ENCODE results near the gene TMEM87A.

DNA sequence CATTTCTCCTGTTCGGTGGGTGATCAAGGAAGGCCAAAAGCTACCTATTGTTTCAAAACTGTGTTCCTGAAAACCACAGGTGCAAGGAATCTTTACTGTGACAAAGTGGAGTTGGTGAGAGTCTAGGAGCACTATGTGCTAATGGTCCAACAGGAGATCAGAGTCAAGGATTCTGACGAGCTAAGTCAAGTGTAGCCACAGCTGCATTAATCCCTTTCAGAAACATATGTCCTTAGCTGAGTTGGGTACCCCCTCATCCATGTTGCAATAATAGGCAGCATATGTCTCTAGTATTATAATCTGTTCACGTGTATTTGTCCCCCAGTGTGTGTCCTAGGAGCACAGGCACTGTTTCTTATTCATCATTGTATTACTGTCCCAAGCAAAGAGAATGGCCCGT lies 66.8 kb downstream of the TMEM87A start:
- TF ChIP-seq, protein P1, sequence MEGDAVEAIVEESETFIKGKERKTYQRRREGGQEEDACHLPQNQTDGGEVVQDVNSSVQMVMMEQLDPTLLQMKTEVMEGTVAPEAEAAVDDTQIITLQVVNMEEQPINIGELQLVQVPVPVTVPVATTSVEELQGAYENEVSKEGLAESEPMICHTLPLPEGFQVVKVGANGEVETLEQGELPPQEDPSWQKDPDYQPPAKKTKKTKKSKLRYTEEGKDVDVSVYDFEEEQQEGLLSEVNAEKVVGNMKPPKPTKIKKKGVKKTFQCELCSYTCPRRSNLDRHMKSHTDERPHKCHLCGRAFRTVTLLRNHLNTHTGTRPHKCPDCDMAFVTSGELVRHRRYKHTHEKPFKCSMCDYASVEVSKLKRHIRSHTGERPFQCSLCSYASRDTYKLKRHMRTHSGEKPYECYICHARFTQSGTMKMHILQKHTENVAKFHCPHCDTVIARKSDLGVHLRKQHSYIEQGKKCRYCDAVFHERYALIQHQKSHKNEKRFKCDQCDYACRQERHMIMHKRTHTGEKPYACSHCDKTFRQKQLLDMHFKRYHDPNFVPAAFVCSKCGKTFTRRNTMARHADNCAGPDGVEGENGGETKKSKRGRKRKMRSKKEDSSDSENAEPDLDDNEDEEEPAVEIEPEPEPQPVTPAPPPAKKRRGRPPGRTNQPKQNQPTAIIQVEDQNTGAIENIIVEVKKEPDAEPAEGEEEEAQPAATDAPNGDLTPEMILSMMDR (IDR thresholded peaks at IDR 0.05): no peak
- no peak for TF ChIP-seq POLR2A (IDR thresholded peaks at IDR 0.05)

Data from ovary (tissue), 3 donors.